HG02571 (cell line): ENCODE data around the gene UBL4A.

Experiments used
- ATAC-seq: cut with Tn5 transposase; IDR thresholded peaks from one replicate; pipeline ENCODE4 v1.9.1; 2021; ENCODE audit warnings: mild to moderate bottlenecking, moderate library complexity; ENCODE audit not compliant: unreplicated experiment

The UBL4A gene

GRCh38 chrX:154486396-154487207 lies at the start of gene UBL4A:
UBL4A (minus strand) TSS chrX:154486615; CDS start chrX:154486584, 31 bp downstream.
- ATAC-seq: no peak

- no peak for ATAC-seq
Measured at GRCh38 chrX:154535892-154536291, 49.5 kb upstream of the UBL4A start.

GRCh38 chrX:154534526-154535322 lies 48.3 kb upstream of the UBL4A start:
- ATAC-seq: peak; percentile 94

GRCh38 chrX:154532690-154533089 lies 46.3 kb upstream of the UBL4A start:
- ATAC-seq: no peak

- no peak for ATAC-seq
Measured at GRCh38 chrX:154531626-154532025, 45.2 kb upstream of the UBL4A start.

- no peak for ATAC-seq
Measured at GRCh38 chrX:154530286-154530685, 43.9 kb upstream of the UBL4A start.

GRCh38 chrX:154529206-154529612 lies 42.8 kb upstream of the UBL4A start:
- no peak for ATAC-seq

GRCh38 chrX:154526901-154527675 lies 40.7 kb upstream of the UBL4A start:
- ATAC-seq: peak; percentile 67

- no peak for ATAC-seq
Measured at GRCh38 chrX:154525606-154526490, 39.4 kb upstream of the UBL4A start.

GRCh38 chrX:154519389-154519788 lies 33.0 kb upstream of the UBL4A start:
- ATAC-seq: no peak

GRCh38 chrX:154517101-154517781 lies 30.8 kb upstream of the UBL4A start:
- ATAC-seq: no peak

GRCh38 chrX:154516656-154517100 lies 30.3 kb upstream of the UBL4A start:
- ATAC-seq: no peak

GRCh38 chrX:154515966-154516655 lies 29.7 kb upstream of the UBL4A start, which contains the start of gene FAM3A:
FAM3A (minus strand) TSS chrX:154516232; CDS start chrX:154515772, 460 bp downstream.
- ATAC-seq: peak; percentile 83

- ATAC-seq: no peak
Measured at GRCh38 chrX:154515090-154515965, 28.9 kb upstream of the UBL4A start.

- no peak for ATAC-seq
Measured at GRCh38 chrX:154513716-154514115, 27.3 kb upstream of the UBL4A start.

GRCh38 chrX:154512879-154513553 lies 26.6 kb upstream of the UBL4A start:
- no peak for ATAC-seq

- ATAC-seq: no peak
Measured at GRCh38 chrX:154511761-154512160, 25.3 kb upstream of the UBL4A start.
